HUES48 (cell line): ENCODE results near the gene TGFB1.
A peak's percentile ranks its signal among the peaks of the same experiment; 100 is the strongest.

Experiments used
- H3K27ac ChIP-seq: one replicate; pipeline ENCODE4 v1.7.0; 2013; ENCODE audit warnings: low read depth, low read length, inconsistent platforms
- H3K27me3 ChIP-seq: 2 replicates; pipeline ENCODE4 v1.6.1; 2013; ENCODE audit warnings: mild to moderate bottlenecking, low read length; ENCODE audit not compliant: control insufficient read depth, insufficient read depth
- H3K36me3 ChIP-seq: 2 replicates; pipeline ENCODE4 v1.6.1; 2013; ENCODE audit warnings: low read length; ENCODE audit not compliant: control insufficient read depth, insufficient read depth
- H3K4me1 ChIP-seq: 2 replicates; pipeline ENCODE4 v1.6.1; 2013; ENCODE audit warnings: mild to moderate bottlenecking, low read length; ENCODE audit not compliant: control insufficient read depth, insufficient read depth
- H3K4me3 ChIP-seq: 2 replicates; pipeline ENCODE4 v1.5.1; 2013; ENCODE audit warnings: mild to moderate bottlenecking, low read depth, low read length
- H3K9ac ChIP-seq: 2 replicates; pipeline ENCODE4 v1.6.1; 2013; ENCODE audit warnings: mild to moderate bottlenecking, low read depth, low read length, moderate library complexity
- H3K9me3 ChIP-seq: 2 replicates; pipeline ENCODE4 v1.6.1; 2013; ENCODE audit warnings: low read length; ENCODE audit not compliant: control insufficient read depth, insufficient read depth

The TGFB1 gene

GRCh38 chr19:41325947-41326706, 27.6 kb downstream of the TGFB1 start:
- H3K36me3 ChIP-seq = no peaks in the 10 kb centered on the region
- H3K27me3 ChIP-seq = no peaks in the 10 kb centered on the region
- peaks cover 41% of the 10 kb centered on the region for H3K4me1 ChIP-seq
- H3K27ac ChIP-seq = peak overlapping the region; percentile 97
- no peaks in the 10 kb centered on the region for H3K9me3 ChIP-seq
- peak overlapping the region; percentile 57; the same call in 1 of the 2 replicates for H3K4me3 ChIP-seq
- no peak overlapping the region for H3K9ac ChIP-seq

- H3K27ac ChIP-seq = peak overlapping the region; percentile 97
- peaks cover 41% of the 10 kb centered on the region for H3K4me1 ChIP-seq
- H3K36me3 ChIP-seq = peaks cover 4% of the 10 kb centered on the region; the same call in 1 of the 2 replicates
- no peak overlapping the region for H3K9ac ChIP-seq
- H3K4me3 ChIP-seq = peak overlapping the region; percentile 57
- no peaks in the 10 kb centered on the region for H3K9me3 ChIP-seq
- H3K27me3 ChIP-seq = no peaks in the 10 kb centered on the region
Measured at GRCh38 chr19:41325640-41325946, 28.1 kb downstream of the TGFB1 start.

- peaks cover 41% of the 10 kb centered on the region for H3K4me1 ChIP-seq
- no peak overlapping the region for H3K9ac ChIP-seq
- H3K27me3 ChIP-seq = no peaks in the 10 kb centered on the region
- peak overlapping the region; percentile 97 for H3K27ac ChIP-seq
- H3K4me3 ChIP-seq = peak overlapping the region; percentile 57
- H3K36me3 ChIP-seq = peaks cover 8% of the 10 kb centered on the region; the same call in 1 of the 2 replicates
- no peaks in the 10 kb centered on the region for H3K9me3 ChIP-seq
Measured at GRCh38 chr19:41324921-41325639, 28.6 kb downstream of the TGFB1 start.

DNA sequence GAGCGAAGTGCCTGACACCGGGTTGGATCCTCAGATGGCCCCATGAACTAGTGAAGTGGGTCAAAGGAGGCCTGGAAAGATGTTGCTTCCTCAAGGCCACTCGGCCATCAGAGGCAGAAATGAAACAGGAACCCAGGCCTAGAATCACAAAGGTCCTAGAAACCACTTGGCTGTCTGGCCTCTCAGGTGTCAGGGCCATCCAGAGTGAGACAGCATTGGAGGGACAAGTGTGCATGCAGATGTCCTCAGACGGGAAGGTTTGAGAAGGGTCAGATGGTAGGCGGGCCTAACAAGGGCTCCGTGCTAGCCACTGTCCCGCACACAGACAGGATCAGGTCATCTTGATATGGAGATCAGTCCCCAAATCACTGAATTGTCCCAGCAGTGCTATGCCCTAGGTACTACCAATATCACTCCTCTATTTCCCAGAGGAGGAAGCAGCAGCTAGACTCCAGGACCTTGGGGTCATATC, 29.5 kb downstream of the TGFB1 start:
- Histone ChIP-seq H3K27ac (peak overlapping the region; percentile 97), H3K4me1 (peaks cover 41% of the 10 kb centered on the region), H3K36me3 (peaks cover 9% of the 10 kb centered on the region), H3K9me3 (no peaks in the 10 kb centered on the region), H3K9ac (peak overlapping the region; percentile 26; the same call in 1 of the 2 replicates), H3K27me3 (no peaks in the 10 kb centered on the region), H3K4me3 (peak overlapping the region; percentile 57; the same call in 1 of the 2 replicates)

DNA sequence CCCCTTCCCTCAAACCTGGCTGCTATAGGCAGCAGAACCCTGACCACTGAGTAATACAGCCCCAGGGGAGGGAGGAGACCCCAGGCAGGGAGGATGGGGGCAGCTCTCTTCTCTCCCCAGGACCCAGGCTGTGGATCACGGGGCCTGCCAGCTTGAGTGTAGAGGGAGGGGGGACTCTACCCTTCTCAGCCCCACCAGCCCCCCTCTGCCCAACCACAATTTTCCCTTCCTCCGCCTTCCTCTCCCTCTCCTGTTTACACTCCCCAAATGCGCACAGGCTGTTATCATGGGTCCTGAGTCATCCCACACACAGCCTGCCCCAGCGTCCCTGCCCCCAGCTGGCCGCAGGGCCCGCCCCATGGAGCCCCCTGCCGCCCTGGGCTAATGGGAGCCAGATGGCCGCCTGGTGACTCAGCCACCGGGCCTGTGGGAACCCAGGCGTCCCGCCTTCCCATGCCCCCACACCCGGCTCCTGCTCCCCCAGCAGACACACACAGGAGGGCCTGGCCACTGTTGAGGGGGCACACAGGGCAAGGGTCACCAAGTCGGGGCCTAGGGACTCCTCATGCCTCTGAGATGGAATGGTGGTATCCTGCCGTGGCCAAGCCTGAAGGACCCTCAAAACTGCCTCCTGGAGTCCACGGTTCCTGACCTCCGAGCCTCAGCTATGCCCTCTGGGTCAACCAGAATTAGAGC, 30.1 kb downstream of the TGFB1 start:
- peaks cover 41% of the 10 kb centered on the region for H3K4me1 ChIP-seq
- no peaks in the 10 kb centered on the region for H3K9me3 ChIP-seq
- no peak overlapping the region for H3K4me3 ChIP-seq
- H3K36me3 ChIP-seq = peaks cover 16% of the 10 kb centered on the region
- peak overlapping the region; percentile 97 for H3K27ac ChIP-seq
- H3K27me3 ChIP-seq = no peaks in the 10 kb centered on the region
- H3K9ac ChIP-seq = peak overlapping the region; percentile 26; the same call in 1 of the 2 replicates

- Histone ChIP-seq H3K9ac (no peak overlapping the region), H3K27me3 (no peaks in the 10 kb centered on the region), H3K36me3 (peaks cover 20% of the 10 kb centered on the region), H3K9me3 (no peaks in the 10 kb centered on the region), H3K4me1 (peaks cover 41% of the 10 kb centered on the region), H3K4me3 (no peak overlapping the region), H3K27ac (peak overlapping the region; percentile 97)
Measured at GRCh38 chr19:41323023-41323422, 30.7 kb downstream of the TGFB1 start.

GRCh38 chr19:41322451-41322850, 31.3 kb downstream of the TGFB1 start:
- H3K36me3 ChIP-seq = peaks cover 20% of the 10 kb centered on the region

DNA sequence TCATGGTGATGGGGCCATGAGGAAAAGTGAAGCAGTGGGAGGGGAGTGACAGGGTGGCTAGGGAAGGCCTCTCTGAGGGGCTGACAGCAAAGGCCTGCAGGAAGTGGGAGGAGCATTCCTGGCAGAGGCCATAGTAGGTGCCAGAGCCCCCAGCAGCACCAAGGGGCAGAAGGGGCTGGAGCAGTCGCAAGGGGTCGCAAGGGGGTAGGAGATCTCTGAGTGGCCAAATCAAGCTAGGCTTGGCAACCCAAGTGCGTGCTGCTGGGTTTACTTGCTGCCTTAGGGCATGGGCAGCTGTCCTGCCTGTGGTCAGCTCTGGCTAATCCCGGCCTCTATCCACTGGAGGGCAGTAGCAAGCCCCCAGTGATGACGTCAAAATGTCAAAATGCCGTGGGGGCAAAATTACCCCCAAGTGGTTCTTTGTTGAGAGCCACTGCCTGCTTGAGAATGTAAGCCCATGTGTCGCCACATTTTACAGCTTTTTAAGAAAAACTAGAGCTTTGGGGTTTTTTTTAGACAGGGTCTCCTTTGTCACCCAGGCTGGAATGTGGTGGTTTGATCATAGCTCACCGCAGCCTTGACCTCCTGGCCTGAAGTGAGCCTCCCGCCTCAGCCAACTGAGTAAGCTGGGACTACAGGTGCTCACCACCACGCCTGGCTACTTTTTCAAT, 32.0 kb downstream of the TGFB1 start:
- Histone ChIP-seq H3K4me3 (no peak overlapping the region), H3K27me3 (no peaks in the 10 kb centered on the region), H3K9me3 (no peaks in the 10 kb centered on the region), H3K9ac (no peak overlapping the region), H3K36me3 (peaks cover 27% of the 10 kb centered on the region), H3K27ac (peak overlapping the region; percentile 12), H3K4me1 (peaks cover 29% of the 10 kb centered on the region)

More at GRCh38 chr19:41322451-41322850, 31.3 kb downstream of the TGFB1 start:
- no peak overlapping the region for H3K9ac ChIP-seq
- H3K4me3 ChIP-seq = no peak overlapping the region
- peaks cover 35% of the 10 kb centered on the region for H3K4me1 ChIP-seq
- H3K27me3 ChIP-seq = no peaks in the 10 kb centered on the region
- H3K27ac ChIP-seq = peak overlapping the region; percentile 12
- H3K9me3 ChIP-seq = no peaks in the 10 kb centered on the region

GRCh38 chr19:41321204-41321599, 32.5 kb downstream of the TGFB1 start:
- Histone ChIP-seq H3K9me3 (no peaks in the 10 kb centered on the region), H3K4me1 (peaks cover 26% of the 10 kb centered on the region), H3K27me3 (no peaks in the 10 kb centered on the region), H3K27ac (peak overlapping the region; percentile 12), H3K36me3 (peaks cover 33% of the 10 kb centered on the region), H3K4me3 (no peak overlapping the region), H3K9ac (no peak overlapping the region)

GRCh38 chr19:41320568-41320967, 33.2 kb downstream of the TGFB1 start:
- Histone ChIP-seq H3K9ac (no peak overlapping the region), H3K9me3 (no peaks in the 10 kb centered on the region), H3K36me3 (peaks cover 39% of the 10 kb centered on the region), H3K27ac (no peak overlapping the region), H3K27me3 (no peaks in the 10 kb centered on the region), H3K4me1 (peaks cover 22% of the 10 kb centered on the region), H3K4me3 (no peak overlapping the region)
